Measurements from ENCODE around the gene TNFSF12.

DNA sequence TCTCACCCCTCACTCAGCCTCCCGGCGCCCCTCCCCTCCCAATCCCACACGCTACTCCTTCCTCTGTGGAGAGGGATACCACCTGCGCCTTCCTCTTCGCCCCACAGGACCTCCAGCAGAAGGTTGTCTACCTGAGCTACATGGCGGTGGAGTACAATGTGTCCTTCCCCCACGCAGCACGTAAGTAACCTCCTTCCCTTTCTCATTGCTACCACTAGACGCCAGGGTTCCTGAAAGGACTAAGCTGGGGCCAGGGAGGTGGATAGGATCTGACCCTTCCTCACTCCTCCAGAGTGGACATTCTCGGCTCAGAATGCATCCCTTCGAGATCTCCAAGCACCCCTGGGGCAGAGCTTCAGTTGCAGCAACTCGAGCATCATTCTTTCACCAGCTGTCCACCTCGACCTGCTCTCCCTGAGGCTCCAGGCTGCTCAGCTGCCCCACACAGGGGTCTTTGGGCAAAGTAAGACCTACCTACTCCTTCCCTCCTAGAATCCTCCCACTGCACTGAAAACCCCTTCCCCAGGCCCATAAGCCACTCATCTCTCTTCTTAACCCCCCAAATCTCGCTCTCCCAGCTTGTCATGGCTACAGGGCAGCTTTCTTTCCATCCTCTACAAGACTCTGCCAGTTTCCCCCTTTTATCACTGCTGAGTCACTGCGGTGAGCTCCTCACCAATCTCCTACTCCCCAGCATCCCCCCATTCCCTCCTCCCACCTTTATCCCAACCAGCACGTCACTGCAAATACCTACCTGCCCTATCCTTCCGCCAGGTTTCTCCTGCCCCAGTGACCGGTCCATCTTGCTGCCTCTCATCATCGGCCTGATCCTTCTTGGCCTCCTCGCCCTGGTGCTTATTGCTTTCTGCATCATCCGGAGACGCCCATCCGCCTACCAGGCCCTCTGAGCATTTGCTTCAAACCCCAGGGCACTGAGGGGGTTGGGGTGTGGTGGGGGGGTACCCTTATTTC is 32.0 kb downstream of the TNFSF12 start:
- TF ChIP-seq POLR2AphosphoS5 (IDR thresholded peaks at IDR 0.05; ENCODE audit: low read depth, low read length) (no peak), POLR2A (IDR thresholded peaks at IDR 0.05; ENCODE audit: low read depth, low read length) (no peak)

All from GM12892 (cell line).